ENCODE data around the gene JAZF1.

DNA sequence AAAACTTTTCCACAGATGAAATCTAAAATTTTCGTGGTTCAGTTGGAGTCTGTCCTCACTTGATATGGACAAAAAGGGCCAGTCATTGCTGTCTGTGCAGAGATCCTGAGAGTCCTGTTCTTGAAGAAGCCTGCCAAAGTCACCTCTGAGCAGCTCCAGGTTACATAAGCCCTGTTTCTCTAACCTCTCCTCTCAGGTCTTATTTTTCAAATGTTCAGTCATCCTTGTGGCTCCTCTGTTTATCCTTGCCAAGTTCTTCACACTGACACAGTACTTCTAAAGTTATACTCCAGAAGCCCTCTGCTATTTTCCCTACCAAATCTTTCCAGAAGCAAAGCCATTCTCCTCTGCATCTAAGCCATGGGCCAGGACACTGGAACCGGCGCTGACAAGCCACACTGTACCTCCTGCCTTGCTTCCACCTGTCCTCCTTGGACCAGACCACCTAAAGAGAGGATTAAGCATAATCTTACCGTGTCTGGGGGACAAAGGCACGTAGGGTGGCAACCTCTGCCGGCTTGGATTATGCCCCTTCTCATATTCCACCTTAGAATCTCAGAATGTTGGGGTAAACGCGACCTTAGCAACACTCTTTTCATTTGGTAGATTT is 161.6 kb downstream of the JAZF1 start:
- TF ChIP-seq CTCF (IDR thresholded peaks at IDR 0.05) (no peak), POLR2A (IDR thresholded peaks at IDR 0.05) (no peak), POLR2AphosphoS5 (IDR thresholded peaks at IDR 0.05) (peak; percentile 8)

Measured in prostate gland (tissue), 2 donors.